Astrocyte of the cerebellum (primary cell): ENCODE results near the gene ITGA1.

Source experiments
- DNase-seq: peaks from one replicate; pipeline ENCODE4 v3.0.0-alpha.2; 2011; ENCODE audit warnings: low read depth
- H3K4me3 ChIP-seq: 2 replicates; pipeline ENCODE4 v1.5.1; 2011; ENCODE audit warnings: mild to moderate bottlenecking, low read depth, low read length, moderate library complexity
- CTCF ChIP-seq: IDR thresholded peaks from 2 replicates; pipeline ENCODE4 v1.5.1; 2012; ENCODE audit warnings: low read length, low read depth, moderate library complexity, mild to moderate bottlenecking; ENCODE audit errors: missing control alignments
- in situ Hi-C: cut with HindIII; loops from 2 replicates; pipeline ENCODE4 v1.10.0; 2017; ENCODE audit warnings: low sequenced_read_pairs

The ITGA1 gene

GRCh38 chr5:52922384-52922783 is 134.7 kb downstream of the ITGA1 start:
- peak; percentile 33 for DNase-seq
- H3K4me3 ChIP-seq = no peak overlapping the region
- in situ Hi-C loops = no loop called here
- no peak for TF ChIP-seq CTCF

- in situ Hi-C loops = no loop called here
- no peak for DNase-seq
- no peak for TF ChIP-seq CTCF
- H3K4me3 ChIP-seq = no peak overlapping the region
Observed at GRCh38 chr5:52924456-52924855, 136.7 kb downstream of the ITGA1 start.

- in situ Hi-C loops = no loop called here
- no peak for TF ChIP-seq CTCF
- H3K4me3 ChIP-seq = no peak overlapping the region
- no peak for DNase-seq
Observed at GRCh38 chr5:52925001-52925400, 137.3 kb downstream of the ITGA1 start.

GRCh38 chr5:52928689-52929088 is 141.0 kb downstream of the ITGA1 start:
- in situ Hi-C loops = no loop called here
- H3K4me3 ChIP-seq = no peak overlapping the region
- no peak for TF ChIP-seq CTCF
- no peak for DNase-seq

DNA sequence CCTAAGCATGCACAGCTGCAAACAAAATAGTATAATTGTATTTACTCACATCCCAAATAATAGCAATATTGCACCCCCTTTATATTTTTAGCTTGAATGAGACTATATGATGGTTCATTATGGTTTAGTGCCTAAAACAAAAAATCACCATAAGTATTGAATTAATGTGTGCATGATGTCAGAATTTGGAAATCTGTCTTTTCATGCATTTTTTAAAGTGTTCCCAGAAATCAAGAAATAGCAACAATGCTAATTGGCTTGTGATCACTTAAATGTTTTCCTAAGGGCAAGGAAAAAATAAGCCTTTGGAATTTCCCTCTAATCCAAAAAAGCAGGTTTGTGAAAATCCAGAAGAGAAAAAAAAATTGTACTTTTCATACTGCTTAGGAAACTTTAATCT is 150.5 kb downstream of the ITGA1 start:
- TF ChIP-seq CTCF = no peak
- DNase-seq = no peak
- in situ Hi-C loops = no loop called here
- no peak overlapping the region for H3K4me3 ChIP-seq

DNA sequence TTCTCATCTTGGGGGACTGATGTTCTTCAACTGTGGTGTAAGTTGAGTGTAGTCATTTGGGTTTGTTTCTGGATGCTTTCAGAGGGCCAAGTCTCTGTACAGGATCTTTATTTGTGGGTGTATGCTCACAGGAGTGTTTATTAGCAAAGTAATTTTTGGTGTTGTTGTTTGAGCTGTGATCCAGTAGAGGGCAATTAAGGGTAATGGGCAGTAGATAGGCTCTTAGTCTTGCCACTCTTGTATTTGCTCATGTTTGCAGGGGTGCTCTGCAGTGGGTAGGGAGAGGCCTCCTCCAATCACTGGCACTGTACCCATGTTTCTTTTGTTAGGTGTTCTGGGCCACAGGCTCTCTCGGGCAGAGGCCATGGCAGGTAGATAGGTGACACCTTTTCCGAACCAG is 155.6 kb downstream of the ITGA1 start:
- no peak for TF ChIP-seq CTCF
- in situ Hi-C loops = no loop called here
- no peak overlapping the region for H3K4me3 ChIP-seq
- DNase-seq = no peak

DNA sequence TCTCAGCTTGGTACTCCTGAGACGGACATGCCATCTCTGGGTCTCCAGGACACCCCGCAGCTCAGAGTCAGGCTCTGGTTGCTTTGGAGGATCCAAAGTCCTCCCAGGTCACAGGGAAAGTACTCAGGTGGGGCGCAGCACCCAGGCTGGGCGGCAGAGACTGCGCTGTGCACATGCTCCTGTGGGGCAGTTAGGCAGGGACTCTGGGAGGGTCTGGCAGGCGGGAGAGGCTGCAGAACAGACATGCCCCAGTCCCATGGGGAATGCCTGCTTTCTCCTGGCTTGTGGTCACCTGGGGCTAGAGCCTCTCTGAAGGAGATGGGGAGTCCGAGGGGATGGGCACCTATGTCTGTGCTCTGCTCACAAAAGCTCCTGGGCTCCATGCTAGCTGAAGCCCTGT is 156.1 kb downstream of the ITGA1 start:
- H3K4me3 ChIP-seq = no peak overlapping the region
- TF ChIP-seq CTCF = no peak
- DNase-seq = no peak
- in situ Hi-C loops = no loop called here
